Measurements from ENCODE around the gene OPRM1.

The OPRM1 gene

DNA sequence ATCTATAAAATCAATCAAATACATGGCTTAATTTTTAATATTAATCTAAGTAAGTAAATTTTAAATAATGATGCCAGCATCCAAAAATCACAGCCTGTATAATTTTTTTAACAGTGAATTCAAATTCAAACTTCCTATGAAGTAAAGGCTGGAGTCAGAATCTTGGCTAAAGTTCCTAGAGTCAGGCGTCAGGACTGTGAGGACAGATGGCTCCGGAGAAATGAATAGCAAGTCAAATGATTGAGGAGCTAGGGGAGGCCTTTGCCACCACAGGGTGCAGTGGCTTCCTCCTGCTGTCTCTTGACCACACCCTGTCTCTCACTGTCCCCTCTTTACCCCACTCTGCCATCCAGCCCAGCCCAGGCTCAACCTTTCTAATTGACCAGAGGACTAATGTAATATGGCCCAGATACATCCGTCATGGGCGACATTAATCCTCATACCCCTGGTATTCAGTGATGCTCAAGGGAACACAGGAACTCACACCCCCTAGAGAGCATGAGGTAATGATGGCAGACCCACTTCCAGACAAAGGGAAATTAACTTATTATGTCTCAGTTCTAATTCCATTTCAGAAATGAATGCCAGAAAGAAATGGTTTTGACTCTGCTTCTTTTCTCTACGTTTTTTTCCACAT, 53.4 kb downstream of the OPRM1 start:
- TF ChIP-seq TAF1 (IDR thresholded peaks at IDR 0.05; ENCODE audit: low read depth) = no peak
- TF ChIP-seq, protein P1, sequence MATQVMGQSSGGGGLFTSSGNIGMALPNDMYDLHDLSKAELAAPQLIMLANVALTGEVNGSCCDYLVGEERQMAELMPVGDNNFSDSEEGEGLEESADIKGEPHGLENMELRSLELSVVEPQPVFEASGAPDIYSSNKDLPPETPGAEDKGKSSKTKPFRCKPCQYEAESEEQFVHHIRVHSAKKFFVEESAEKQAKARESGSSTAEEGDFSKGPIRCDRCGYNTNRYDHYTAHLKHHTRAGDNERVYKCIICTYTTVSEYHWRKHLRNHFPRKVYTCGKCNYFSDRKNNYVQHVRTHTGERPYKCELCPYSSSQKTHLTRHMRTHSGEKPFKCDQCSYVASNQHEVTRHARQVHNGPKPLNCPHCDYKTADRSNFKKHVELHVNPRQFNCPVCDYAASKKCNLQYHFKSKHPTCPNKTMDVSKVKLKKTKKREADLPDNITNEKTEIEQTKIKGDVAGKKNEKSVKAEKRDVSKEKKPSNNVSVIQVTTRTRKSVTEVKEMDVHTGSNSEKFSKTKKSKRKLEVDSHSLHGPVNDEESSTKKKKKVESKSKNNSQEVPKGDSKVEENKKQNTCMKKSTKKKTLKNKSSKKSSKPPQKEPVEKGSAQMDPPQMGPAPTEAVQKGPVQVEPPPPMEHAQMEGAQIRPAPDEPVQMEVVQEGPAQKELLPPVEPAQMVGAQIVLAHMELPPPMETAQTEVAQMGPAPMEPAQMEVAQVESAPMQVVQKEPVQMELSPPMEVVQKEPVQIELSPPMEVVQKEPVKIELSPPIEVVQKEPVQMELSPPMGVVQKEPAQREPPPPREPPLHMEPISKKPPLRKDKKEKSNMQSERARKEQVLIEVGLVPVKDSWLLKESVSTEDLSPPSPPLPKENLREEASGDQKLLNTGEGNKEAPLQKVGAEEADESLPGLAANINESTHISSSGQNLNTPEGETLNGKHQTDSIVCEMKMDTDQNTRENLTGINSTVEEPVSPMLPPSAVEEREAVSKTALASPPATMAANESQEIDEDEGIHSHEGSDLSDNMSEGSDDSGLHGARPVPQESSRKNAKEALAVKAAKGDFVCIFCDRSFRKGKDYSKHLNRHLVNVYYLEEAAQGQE (IDR thresholded peaks at IDR 0.05; ENCODE audit: low read depth) = no peak
- no peak for TF ChIP-seq EP300 (IDR thresholded peaks at IDR 0.05; ENCODE audit: borderline replicate concordance)
- TF ChIP-seq, protein P2, sequence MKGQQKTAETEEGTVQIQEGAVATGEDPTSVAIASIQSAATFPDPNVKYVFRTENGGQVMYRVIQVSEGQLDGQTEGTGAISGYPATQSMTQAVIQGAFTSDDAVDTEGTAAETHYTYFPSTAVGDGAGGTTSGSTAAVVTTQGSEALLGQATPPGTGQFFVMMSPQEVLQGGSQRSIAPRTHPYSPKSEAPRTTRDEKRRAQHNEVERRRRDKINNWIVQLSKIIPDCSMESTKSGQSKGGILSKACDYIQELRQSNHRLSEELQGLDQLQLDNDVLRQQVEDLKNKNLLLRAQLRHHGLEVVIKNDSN (IDR thresholded peaks at IDR 0.05) = no peak
- TF ChIP-seq, protein P3, sequence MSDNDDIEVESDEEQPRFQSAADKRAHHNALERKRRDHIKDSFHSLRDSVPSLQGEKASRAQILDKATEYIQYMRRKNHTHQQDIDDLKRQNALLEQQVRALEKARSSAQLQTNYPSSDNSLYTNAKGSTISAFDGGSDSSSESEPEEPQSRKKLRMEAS (IDR thresholded peaks at IDR 0.05) = no peak
- TF ChIP-seq RAD21 (IDR thresholded peaks at IDR 0.05; ENCODE audit: low read depth) = no peak
- TF ChIP-seq NFIC (IDR thresholded peaks at IDR 0.05) = no peak
- no peak for TF ChIP-seq CREB1 (IDR thresholded peaks at IDR 0.05; ENCODE audit: low read depth)
- TF ChIP-seq TEAD4 (IDR thresholded peaks at IDR 0.05) = no peak
- TF ChIP-seq TCF12 (IDR thresholded peaks at IDR 0.05; ENCODE audit: low read depth) = no peak
- TF ChIP-seq ZBTB7A (IDR thresholded peaks at IDR 0.05; ENCODE audit: low read depth) = no peak
- TF ChIP-seq EGR1 (IDR thresholded peaks at IDR 0.05) = no peak
- TF ChIP-seq FOXM1 (IDR thresholded peaks at IDR 0.05; ENCODE audit: borderline replicate concordance, low read depth) = no peak
- no peak for TF ChIP-seq YY1 (IDR thresholded peaks at IDR 0.05; ENCODE audit: low read depth)
- no peak for TF ChIP-seq CEBPB (IDR thresholded peaks at IDR 0.05)

DNA sequence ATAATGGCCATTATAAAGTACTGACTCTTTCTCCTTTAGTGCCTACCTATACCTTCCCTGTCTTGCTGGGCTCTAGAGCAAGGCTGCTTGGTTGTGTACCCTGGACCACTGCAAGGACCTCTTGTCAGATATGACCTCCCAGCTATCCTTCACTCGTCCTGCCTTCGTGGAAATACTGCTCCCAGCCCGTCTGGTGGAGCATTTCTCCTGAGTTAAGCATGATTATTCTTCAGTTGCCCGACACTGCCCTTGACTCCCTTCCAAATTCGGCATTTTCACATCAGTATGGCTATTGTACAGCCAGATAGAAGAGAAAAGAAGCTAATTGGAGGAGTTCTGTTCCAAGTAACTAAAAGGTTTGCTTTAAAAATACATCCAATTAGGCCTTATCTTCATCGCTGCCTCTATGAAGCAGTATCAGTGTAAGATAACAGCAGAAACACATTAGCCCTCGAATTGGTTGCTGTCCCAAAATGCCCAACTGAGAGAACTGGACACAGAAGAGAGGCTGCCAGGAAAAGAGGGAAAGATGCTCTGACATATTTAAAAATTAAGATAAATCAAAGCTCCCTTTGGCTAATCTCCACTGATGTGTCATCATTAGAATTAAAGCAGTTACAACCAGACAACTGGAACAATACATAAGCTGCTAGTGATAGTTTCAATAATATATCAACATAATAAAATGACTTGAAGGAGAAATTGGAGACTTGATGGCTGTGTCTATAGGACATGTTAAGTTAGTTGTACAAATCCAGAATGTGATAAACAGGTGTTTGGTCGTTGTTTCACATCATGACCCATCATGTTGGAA, 54.4 kb downstream of the OPRM1 start:
- TF ChIP-seq TEAD4 (IDR thresholded peaks at IDR 0.05) = no peak
- no peak for TF ChIP-seq NFIC (IDR thresholded peaks at IDR 0.05)
- no peak for TF ChIP-seq RAD21 (IDR thresholded peaks at IDR 0.05; ENCODE audit: low read depth)

DNA sequence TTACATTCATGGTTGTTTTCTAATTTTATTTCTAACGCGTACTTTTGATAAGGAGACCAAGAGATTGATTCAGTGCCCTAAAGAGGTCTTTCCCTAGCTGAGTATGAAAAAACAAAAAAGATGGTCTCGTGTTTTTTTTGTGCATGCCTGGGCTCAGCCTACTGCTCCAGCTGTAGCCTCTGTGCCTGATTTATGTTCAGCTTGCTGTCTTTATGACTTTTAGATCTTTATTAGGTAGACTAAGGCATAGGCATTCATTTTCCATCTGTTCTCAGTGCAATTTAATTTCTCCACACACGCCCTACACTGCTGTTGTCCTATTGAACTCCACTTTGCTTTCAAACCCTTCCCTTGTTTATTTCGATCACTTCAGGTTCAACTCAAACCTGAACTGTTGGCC, 56.5 kb downstream of the OPRM1 start:
- TF ChIP-seq FOXM1 (IDR thresholded peaks at IDR 0.05; ENCODE audit: borderline replicate concordance, low read depth) (no peak), YY1 (IDR thresholded peaks at IDR 0.05; ENCODE audit: low read depth) (no peak), RAD21 (IDR thresholded peaks at IDR 0.05; ENCODE audit: low read depth) (no peak), TEAD4 (IDR thresholded peaks at IDR 0.05) (no peak), EGR1 (IDR thresholded peaks at IDR 0.05) (no peak), CREB1 (IDR thresholded peaks at IDR 0.05; ENCODE audit: low read depth) (no peak), NFIC (IDR thresholded peaks at IDR 0.05) (no peak), TAF1 (IDR thresholded peaks at IDR 0.05; ENCODE audit: low read depth) (no peak), ZBTB7A (IDR thresholded peaks at IDR 0.05; ENCODE audit: low read depth) (no peak)
- TF ChIP-seq, protein P2 (IDR thresholded peaks at IDR 0.05) = no peak

DNA sequence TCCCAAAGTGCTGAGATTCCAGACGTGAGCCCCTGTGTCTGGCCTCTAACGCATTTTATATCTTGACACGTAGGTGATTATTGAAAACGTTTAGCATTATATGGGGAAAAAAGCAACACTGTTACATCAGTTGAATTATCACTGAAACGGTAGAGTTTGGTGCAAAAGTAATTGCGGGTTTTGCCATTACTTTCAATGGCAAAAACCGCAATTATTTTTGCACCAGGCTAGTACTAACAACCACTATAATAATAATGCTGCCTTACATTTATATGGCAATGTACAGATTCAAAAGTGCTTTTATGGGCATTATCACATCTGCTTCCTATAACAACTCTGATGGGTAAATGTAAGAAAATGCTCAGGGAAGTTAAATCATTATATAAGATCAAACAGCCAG, 57.3 kb downstream of the OPRM1 start:
- no peak for TF ChIP-seq EP300 (IDR thresholded peaks at IDR 0.05; ENCODE audit: borderline replicate concordance)
- no peak for TF ChIP-seq CEBPB (IDR thresholded peaks at IDR 0.05)
- no peak for TF ChIP-seq TAF1 (IDR thresholded peaks at IDR 0.05; ENCODE audit: low read depth)
- TF ChIP-seq FOXM1 (IDR thresholded peaks at IDR 0.05; ENCODE audit: borderline replicate concordance, low read depth) = no peak
- TF ChIP-seq, protein P3 (IDR thresholded peaks at IDR 0.05) = no peak
- TF ChIP-seq RAD21 (IDR thresholded peaks at IDR 0.05; ENCODE audit: low read depth) = no peak
- TF ChIP-seq, protein P2 (IDR thresholded peaks at IDR 0.05) = no peak
- no peak for TF ChIP-seq NFIC (IDR thresholded peaks at IDR 0.05)

DNA sequence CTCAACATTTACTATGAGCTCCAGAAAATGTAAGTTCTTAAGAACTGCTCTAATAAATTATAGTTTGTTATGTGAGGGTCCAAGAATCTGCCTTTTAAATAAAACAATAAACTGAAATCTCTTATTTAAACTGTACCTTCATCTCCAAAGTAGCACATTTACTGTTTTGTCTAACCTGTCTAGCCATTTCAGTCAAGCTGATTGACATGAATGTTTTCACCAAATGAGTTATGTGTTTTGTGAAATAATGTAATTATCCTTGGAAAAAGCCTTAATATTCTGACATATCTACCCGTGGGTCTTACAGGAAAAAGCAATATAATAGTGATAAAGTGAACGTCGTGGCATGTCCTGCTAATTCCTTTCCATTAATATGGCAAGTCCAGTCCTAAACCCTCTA, 57.8 kb downstream of the OPRM1 start:
- TF ChIP-seq, protein P1 (IDR thresholded peaks at IDR 0.05; ENCODE audit: low read depth) = no peak
- TF ChIP-seq, protein P3 (IDR thresholded peaks at IDR 0.05) = no peak
- TF ChIP-seq CREB1 (IDR thresholded peaks at IDR 0.05; ENCODE audit: low read depth) (no peak), TAF1 (IDR thresholded peaks at IDR 0.05; ENCODE audit: low read depth) (no peak), RAD21 (IDR thresholded peaks at IDR 0.05; ENCODE audit: low read depth) (no peak), EGR1 (IDR thresholded peaks at IDR 0.05) (no peak), EP300 (IDR thresholded peaks at IDR 0.05; ENCODE audit: borderline replicate concordance) (no peak), YY1 (IDR thresholded peaks at IDR 0.05; ENCODE audit: low read depth) (no peak), TCF12 (IDR thresholded peaks at IDR 0.05; ENCODE audit: low read depth) (no peak), CEBPB (IDR thresholded peaks at IDR 0.05) (no peak)

Measured in Ishikawa (cell line).